Astrocyte (in vitro differentiated cells and primary cell): ENCODE measurements around the gene CARD9. TPM values are rescaled to one million over a fixed set of nuclear protein-coding genes. Genes with fewer than 3 reads are reported as not detected.

Source experiments
- DNase-seq: peaks from one replicate; pipeline ENCODE4 v3.0.0-alpha.2; 2010; ENCODE audit warnings: low read depth
- FAIRE-seq: peaks from 2 replicates; lab custom pipeline; 2011; peaks lifted over from hg19 to GRCh38; lab: Jason Lieb, UNC
- H2AFZ ChIP-seq: 2 replicates; pipeline ENCODE4 v1.6.0; 2012; ENCODE audit warnings: low read depth, low read length, inconsistent platforms
- H3K27ac ChIP-seq: 2 replicates; pipeline ENCODE4 v1.5.1; 2011; ENCODE audit warnings: low read depth, low read length, inconsistent platforms
- H3K27me3 ChIP-seq: 2 replicates; pipeline ENCODE4 v1.6.0; 2011; ENCODE audit warnings: low read length, inconsistent platforms; ENCODE audit not compliant: insufficient read depth
- H3K36me3 ChIP-seq: 2 replicates; pipeline ENCODE4 v1.5.1; 2011; ENCODE audit warnings: low read length, inconsistent platforms; ENCODE audit not compliant: insufficient read depth
- H3K4me1 ChIP-seq: 2 replicates; pipeline ENCODE4 v1.5.1; 2011; ENCODE audit warnings: low read length, inconsistent platforms; ENCODE audit not compliant: insufficient read depth
- H3K4me2 ChIP-seq: 2 replicates; pipeline ENCODE4 v1.6.0; 2012; ENCODE audit warnings: low read length, inconsistent platforms
- H3K4me3 ChIP-seq: 2 replicates; pipeline ENCODE4 v1.5.1; 2011; ENCODE audit warnings: low read depth, mild to moderate bottlenecking, low read length, inconsistent platforms; ENCODE audit not compliant: insufficient read depth
- H3K79me2 ChIP-seq: 2 replicates; pipeline ENCODE4 v1.6.0; 2012; ENCODE audit warnings: mild to moderate bottlenecking, low read length, inconsistent platforms; ENCODE audit not compliant: insufficient read depth
- H3K9ac ChIP-seq: 2 replicates; pipeline ENCODE4 v1.6.0; 2012; ENCODE audit warnings: mild to moderate bottlenecking, low read length, inconsistent platforms
- H3K9me3 ChIP-seq: 2 replicates; pipeline ENCODE4 v1.5.1; 2012; ENCODE audit warnings: low read depth, mild to moderate bottlenecking, low read length, inconsistent platforms; ENCODE audit not compliant: insufficient read depth
- H4K20me1 ChIP-seq: 2 replicates; pipeline ENCODE4 v1.6.0; 2012; ENCODE audit warnings: low read length, inconsistent platforms; ENCODE audit not compliant: insufficient read depth
- H3K27ac Mint-ChIP-seq: one replicate; pipeline ENCODE4 v1.8.0; 2021; ENCODE audit warnings: mild to moderate bottlenecking, mixed read lengths; ENCODE audit not compliant: unreplicated experiment
- H3K27me3 Mint-ChIP-seq: one replicate; pipeline ENCODE4 v1.8.0; 2021; ENCODE audit warnings: low read depth, mixed read lengths; ENCODE audit not compliant: unreplicated experiment
- H3K36me3 Mint-ChIP-seq: one replicate; pipeline ENCODE4 v1.8.0; 2021; ENCODE audit warnings: low read depth, mixed read lengths; ENCODE audit not compliant: unreplicated experiment
- H3K4me1 Mint-ChIP-seq: one replicate; pipeline ENCODE4 v1.8.0; 2021; ENCODE audit warnings: low read depth, mixed read lengths; ENCODE audit not compliant: unreplicated experiment
- H3K4me3 Mint-ChIP-seq: one replicate; pipeline ENCODE4 v1.8.0; 2021; ENCODE audit warnings: mild to moderate bottlenecking, moderate library complexity, mixed read lengths; ENCODE audit not compliant: unreplicated experiment
- H3K9me3 Mint-ChIP-seq: one replicate; pipeline ENCODE4 v1.8.0; 2021; ENCODE audit warnings: mild to moderate bottlenecking, mixed read lengths; ENCODE audit not compliant: unreplicated experiment
- EZH2 ChIP-seq: IDR thresholded peaks from 2 replicates; pipeline ENCODE4 v1.6.1; 2012; ENCODE audit warnings: mild to moderate bottlenecking, low read length, inconsistent platforms; ENCODE audit not compliant: insufficient read depth
- total RNA-seq: library from RNA; stranded (reverse); gene quantifications from 2 replicates; pipeline ENCODE4 v1.2.1, GENCODE V29; 2021
- TF ChIP-seq, protein P1 (sequence below): IDR thresholded peaks from 2 replicates; pipeline ENCODE4 v1.5.1; 2011; ENCODE audit warnings: low read depth, mild to moderate bottlenecking, inconsistent platforms, low read length, moderate library complexity; ENCODE audit not compliant: insufficient read depth

Gene CARD9
- total RNA-seq, 1 donor from 2014 or later = 4.2 TPM

DNA sequence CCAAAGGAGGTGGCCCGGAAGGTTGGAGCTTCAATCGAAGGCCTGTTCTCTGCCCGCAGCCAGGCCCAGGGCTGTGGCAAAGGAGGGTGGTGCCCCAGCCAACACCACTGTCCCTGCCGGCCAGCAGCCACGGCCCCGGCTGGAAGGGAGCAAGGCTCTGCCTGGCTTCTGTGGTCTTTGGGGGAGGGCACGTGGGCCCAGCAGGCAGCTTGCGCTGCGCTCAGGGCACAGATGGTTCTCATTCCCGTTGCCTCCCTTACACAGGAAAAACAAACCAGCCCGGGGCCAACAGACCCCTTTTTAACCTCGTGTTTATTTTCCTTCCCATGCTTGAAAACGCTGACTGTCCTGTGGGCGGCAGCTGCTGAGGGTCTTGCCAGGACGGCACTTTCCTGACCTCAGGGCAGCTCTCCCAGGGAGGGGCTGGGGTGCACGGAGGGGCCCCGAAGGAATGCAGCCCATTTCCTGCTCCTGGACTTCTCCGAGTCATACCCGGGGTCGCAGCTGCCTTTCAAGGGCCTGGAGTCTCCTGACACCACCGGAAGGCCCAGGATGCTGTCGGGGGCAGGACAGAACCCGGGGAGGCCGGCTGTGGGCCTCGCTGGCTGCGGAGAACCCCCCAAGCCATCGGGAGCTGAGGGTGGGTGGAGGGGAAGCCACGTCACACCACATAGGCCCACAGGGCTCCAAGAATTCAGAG, 47.3 kb downstream of the CARD9 start:
- Mint-ChIP-seq H3K4me1 (peaks cover 11% of the 10 kb centered on the region), H3K9me3 (no peaks in the 10 kb centered on the region), H3K27me3 (peaks cover 8% of the 10 kb centered on the region), H3K36me3 (peaks cover 3% of the 10 kb centered on the region), H3K27ac (peak overlapping the region; percentile 34), H3K4me3 (no peak overlapping the region)
- H3K9ac ChIP-seq = peak overlapping the region; percentile 75
- DNase-seq (peak; percentile 70), FAIRE-seq (no peak)
- no peaks in the 10 kb centered on the region for H3K36me3 ChIP-seq
- H3K27me3 ChIP-seq = no peaks in the 10 kb centered on the region
- H2AFZ ChIP-seq = peak overlapping the region; percentile 73
- peaks cover 32% of the 10 kb centered on the region for H3K4me1 ChIP-seq
- no peak for TF ChIP-seq EZH2
- TF ChIP-seq, protein P1, sequence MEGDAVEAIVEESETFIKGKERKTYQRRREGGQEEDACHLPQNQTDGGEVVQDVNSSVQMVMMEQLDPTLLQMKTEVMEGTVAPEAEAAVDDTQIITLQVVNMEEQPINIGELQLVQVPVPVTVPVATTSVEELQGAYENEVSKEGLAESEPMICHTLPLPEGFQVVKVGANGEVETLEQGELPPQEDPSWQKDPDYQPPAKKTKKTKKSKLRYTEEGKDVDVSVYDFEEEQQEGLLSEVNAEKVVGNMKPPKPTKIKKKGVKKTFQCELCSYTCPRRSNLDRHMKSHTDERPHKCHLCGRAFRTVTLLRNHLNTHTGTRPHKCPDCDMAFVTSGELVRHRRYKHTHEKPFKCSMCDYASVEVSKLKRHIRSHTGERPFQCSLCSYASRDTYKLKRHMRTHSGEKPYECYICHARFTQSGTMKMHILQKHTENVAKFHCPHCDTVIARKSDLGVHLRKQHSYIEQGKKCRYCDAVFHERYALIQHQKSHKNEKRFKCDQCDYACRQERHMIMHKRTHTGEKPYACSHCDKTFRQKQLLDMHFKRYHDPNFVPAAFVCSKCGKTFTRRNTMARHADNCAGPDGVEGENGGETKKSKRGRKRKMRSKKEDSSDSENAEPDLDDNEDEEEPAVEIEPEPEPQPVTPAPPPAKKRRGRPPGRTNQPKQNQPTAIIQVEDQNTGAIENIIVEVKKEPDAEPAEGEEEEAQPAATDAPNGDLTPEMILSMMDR = no peak
- peaks cover 33% of the 10 kb centered on the region for H4K20me1 ChIP-seq
- no peaks in the 10 kb centered on the region for H3K9me3 ChIP-seq
- H3K4me3 ChIP-seq = no peak overlapping the region
- peak overlapping the region; percentile 59 for H3K27ac ChIP-seq
- peak overlapping the region; percentile 98 for H3K4me2 ChIP-seq
- H3K79me2 ChIP-seq = peaks cover 34% of the 10 kb centered on the region

DNA sequence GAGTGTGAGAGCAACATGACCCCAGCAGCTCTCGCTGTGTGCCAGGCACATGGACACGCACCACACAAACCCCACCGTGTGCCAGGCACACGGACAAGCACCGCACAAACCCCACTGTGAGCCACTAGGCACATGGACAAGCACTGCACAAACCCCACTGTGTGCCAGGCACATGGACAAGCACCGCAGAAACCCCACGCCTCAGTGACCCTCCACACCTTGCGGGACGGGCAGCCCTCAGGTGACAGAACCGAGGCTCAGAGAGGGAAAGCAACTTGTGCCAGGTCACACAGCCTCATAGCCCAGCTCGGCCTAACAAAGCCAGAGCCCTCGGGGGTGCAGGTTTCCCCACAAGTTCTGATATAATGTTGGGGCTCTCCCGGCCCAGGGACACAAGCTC, 48.1 kb downstream of the CARD9 start:
- H3K27me3 Mint-ChIP-seq = peaks cover 8% of the 10 kb centered on the region
- FAIRE-seq = no peak
- no peak overlapping the region for H3K9ac ChIP-seq

More for the DNA sequence above, 48.1 kb downstream of the CARD9 start:
- peaks cover 7% of the 10 kb centered on the region for H3K4me1 Mint-ChIP-seq
- H3K79me2 ChIP-seq = peaks cover 26% of the 10 kb centered on the region
- peaks cover 32% of the 10 kb centered on the region for H3K4me1 ChIP-seq
- no peak overlapping the region for H3K27ac Mint-ChIP-seq
- H3K27me3 ChIP-seq = no peaks in the 10 kb centered on the region
- H3K27ac ChIP-seq = no peak overlapping the region
- H3K36me3 ChIP-seq = no peaks in the 10 kb centered on the region
- no peaks in the 10 kb centered on the region for H3K9me3 ChIP-seq
- H2AFZ ChIP-seq = no peak overlapping the region
- peaks cover 8% of the 10 kb centered on the region for H3K9me3 Mint-ChIP-seq
- no peak for DNase-seq
- no peak overlapping the region for H3K4me2 ChIP-seq
- peaks cover 24% of the 10 kb centered on the region for H4K20me1 ChIP-seq
- TF ChIP-seq, protein P1 = no peak
- no peak for TF ChIP-seq EZH2
- peaks cover 3% of the 10 kb centered on the region for H3K36me3 Mint-ChIP-seq
- no peak overlapping the region for H3K4me3 ChIP-seq
- H3K4me3 Mint-ChIP-seq = no peak overlapping the region
